GM19397 (cell line): ENCODE measurements around the gene TP53TG3E.
"Not testable (repeated sequence)": the region's sequence is repeated elsewhere in the genome, so short reads cannot be mapped to it uniquely, and the experiment has no call there.

Source experiments
- ATAC-seq: cut with Tn5 transposase; IDR thresholded peaks from one replicate; pipeline ENCODE4 v1.9.1; 2021; ENCODE audit warnings: mild to moderate bottlenecking, moderate library complexity; ENCODE audit not compliant: unreplicated experiment

TP53TG3E gene, protein sequence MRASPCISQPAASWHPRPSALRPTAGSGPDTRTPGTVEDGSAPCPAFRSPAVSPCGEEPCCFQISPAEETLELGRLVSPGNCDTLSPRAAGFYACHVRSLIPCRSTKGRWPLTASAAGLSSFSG

GRCh38 chr16:33304006-33304405, at the start of gene TP53TG3E:
TP53TG3E (plus strand) TSS chr16:33304306; CDS start chr16:33304374, 68 bp downstream.
- not testable (repeated sequence) for ATAC-seq

- not testable (repeated sequence) for ATAC-seq
Measured at GRCh38 chr16:33336226-33337012, 32.3 kb downstream of the TP53TG3E start.

GRCh38 chr16:33337627-33338542, 33.8 kb downstream of the TP53TG3E start:
- not testable (repeated sequence) for ATAC-seq

- not testable (repeated sequence) for ATAC-seq
Measured at GRCh38 chr16:33338543-33338951, 34.4 kb downstream of the TP53TG3E start.

GRCh38 chr16:33339093-33340061, 35.3 kb downstream of the TP53TG3E start:
- not testable (repeated sequence) for ATAC-seq
